Caco-2 (cell line): ENCODE measurements around the gene XPO4. TPM values are rescaled to one million over a fixed set of nuclear protein-coding genes. Genes with fewer than 3 reads are reported as not detected.

Source experiments
- BruUV-seq: library from RNA; stranded (reverse); fragments of 400-500 nt; replicated peaks from 2 replicates; lab custom pipeline; 2021; lab: Mats Ljungman, UMichigan
- CTCF ChIA-PET: fragments of 300-600 bp; sonication (Branson Sonifier 250); formaldehyde crosslinking; loops from one replicate; lab custom pipeline; 2022; ENCODE audit warnings: antibody characterized with exemption; lab: Charles Lee
- POLR2A ChIA-PET: fragments of 300-600 bp; sonication (Branson Sonifier 250); formaldehyde crosslinking; loops from one replicate; lab custom pipeline; 2022; ENCODE audit warnings: antibody characterized with exemption; lab: Charles Lee
- DNase-seq, 2 experiments: peaks; one replicate each; pipeline versions ENCODE4 v3.0.0 to v3.0.0-alpha.2; 2020 to 2022
- H3K27me3 ChIP-seq: replicated peaks from 2 replicates; pipeline ENCODE4 v1.6.0; 2011; ENCODE audit warnings: low read length; ENCODE audit not compliant: control insufficient read depth, insufficient read depth
- H3K36me3 ChIP-seq: 2 replicates; pipeline ENCODE4 v1.5.1; 2011; ENCODE audit warnings: low read length; ENCODE audit not compliant: control insufficient read depth, insufficient read depth
- H3K4me1 ChIP-seq: fragments of 250-450 bp; sonication (Bioruptor Pico); 2 replicates; pipeline ENCODE4 v1.5.1; 2020; ENCODE audit warnings: mild to moderate bottlenecking
- H3K4me3 ChIP-seq: 2 replicates; pipeline ENCODE4 v1.5.1; 2011; ENCODE audit warnings: low read depth, mild to moderate bottlenecking, control low read depth, low read length
- H3K9me3 ChIP-seq: fragments of 250-450 bp; sonication (Bioruptor Pico); 2 replicates; pipeline ENCODE4 v1.5.1; 2020; ENCODE audit warnings: mild to moderate bottlenecking, moderate library complexity
- H3K27ac Mint-ChIP-seq: one replicate; pipeline ENCODE4 v1.8.0; 2022; ENCODE audit warnings: mixed read lengths; ENCODE audit not compliant: unreplicated experiment
- H3K27me3 Mint-ChIP-seq: one replicate; pipeline ENCODE4 v1.8.0; 2022; ENCODE audit warnings: mixed read lengths; ENCODE audit not compliant: insufficient read depth, unreplicated experiment
- H3K36me3 Mint-ChIP-seq: one replicate; pipeline ENCODE4 v1.8.0; 2022; ENCODE audit warnings: mild to moderate bottlenecking, mixed read lengths; ENCODE audit not compliant: insufficient read depth, unreplicated experiment
- H3K4me1 Mint-ChIP-seq: one replicate; pipeline ENCODE4 v1.8.0; 2022; ENCODE audit warnings: low read depth, mixed read lengths; ENCODE audit not compliant: unreplicated experiment
- H3K4me3 Mint-ChIP-seq: one replicate; pipeline ENCODE4 v1.8.0; 2022; ENCODE audit warnings: mild to moderate bottlenecking, moderate library complexity, mixed read lengths; ENCODE audit not compliant: unreplicated experiment
- H3K9me3 Mint-ChIP-seq: one replicate; pipeline ENCODE4 v1.8.0; 2022; ENCODE audit warnings: mixed read lengths; ENCODE audit not compliant: unreplicated experiment
- CTCF ChIP-seq, 2 experiments: fragments of 200-600 bp in 1 of 2; IDR thresholded peaks; 1 replicate in 1 of 2; 2 replicates in 1 of 2; pipeline versions ENCODE4 v1.5.1 to v1.8.0; 2011 to 2022; ENCODE audit warnings: antibody characterized with exemption in 1 of 2, control low read depth in 1 of 2, inconsistent platforms in 1 of 2, low read depth in 1 of 2, low read length in 1 of 2, mild to moderate bottlenecking in 1 of 2, moderate library complexity in 1 of 2; ENCODE audit not compliant: insufficient read depth in 1 of 2, severe bottlenecking in 1 of 2, unreplicated experiment in 1 of 2
- intact Hi-C: fragments of 100-400 bp; cut with micrococcal nuclease; formaldehyde crosslinking; loops from one replicate; pipeline ENCODE4 v1.10.0; 2022; ENCODE audit not compliant: unreplicated experiment
- total RNA-seq: library from RNA; stranded (reverse); gene quantifications from 2 replicates; pipeline ENCODE4 v1.2.3, GENCODE V29; 2022

XPO4 gene
- total RNA-seq, 1 experiment from 2014 or later, result 33.3 TPM

DNA sequence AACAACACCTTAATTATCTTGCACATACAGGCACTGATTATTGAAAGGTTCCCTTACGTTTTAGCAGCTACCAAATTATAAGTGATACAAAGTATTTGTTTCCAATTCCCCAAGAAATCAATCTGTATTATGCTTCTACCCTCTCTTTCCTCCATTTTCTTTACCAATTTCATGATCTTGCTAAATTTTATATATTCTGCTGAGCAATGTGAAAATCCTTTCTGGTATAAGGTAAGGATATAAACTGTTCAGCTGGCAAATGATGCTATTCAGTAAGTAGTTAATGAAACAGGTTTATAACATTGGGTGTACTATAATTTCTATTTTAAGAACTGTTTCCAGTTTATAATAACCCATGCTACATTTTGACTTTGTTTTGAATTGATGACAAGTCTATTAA is 127.8 kb downstream of the XPO4 start:
- BruUV-seq, result TSS peak; percentile 68
- no peak for DNase-seq
- ChIA-PET CTCF (no interaction called here), POLR2A (interaction anchor here (0.6 kb wide), 1 partner anchor 295 kb away, joined by 5 read pairs; no protein-coding TSS in a partner anchor)
- Histone ChIP-seq H3K4me1 (peaks cover 9% of the 10 kb centered on the region), H3K9me3 (no peaks in the 10 kb centered on the region), H3K27me3 (no peaks in the 10 kb centered on the region), H3K36me3 (no peaks in the 10 kb centered on the region), H3K4me3 (no peak overlapping the region)
- Mint-ChIP-seq H3K9me3 (peaks cover 5% of the 10 kb centered on the region), H3K27ac (no peak overlapping the region), H3K4me1 (peaks cover 10% of the 10 kb centered on the region), H3K4me3 (peak overlapping the region; percentile 87), H3K36me3 (peaks cover 33% of the 10 kb centered on the region), H3K27me3 (no peaks in the 10 kb centered on the region)
- TF ChIP-seq CTCF (IDR thresholded peaks at IDR 0.05; ENCODE audit: insufficient read depth in 1 of 2, low read depth in 1 of 2, low read length in 1 of 2, severe bottlenecking in 1 of 2, unreplicated experiment in 1 of 2), result no peak
- intact Hi-C loops, result loop anchor here (5.0 kb wide), 2 partner anchors 42 to 277 kb away; no protein-coding TSS in a partner anchor

- peak within 1 kb of the TSS; percentile 97 for H3K27ac Mint-ChIP-seq
- ChIA-PET POLR2A (interaction anchor here (0.5 to 0.6 kb wide), 2 partner anchors 87 to 248 kb away, joined by 3 read pairs; partner anchors contain the start of gene CRYL1), CTCF (interaction anchor here (1.0 kb wide), 1 partner anchor 152 kb away, joined by 3 read pairs; no protein-coding TSS in a partner anchor)
- peak within 1 kb of the TSS; percentile 58 for H3K4me3 ChIP-seq
- no peaks in the 10 kb centered on the region for H3K36me3 ChIP-seq
- H3K4me1 Mint-ChIP-seq, result peaks cover 16% of the 10 kb centered on the region
- no peaks in the 10 kb centered on the region for H3K27me3 ChIP-seq
- no peaks in the 10 kb centered on the region for H3K9me3 ChIP-seq
- H3K9me3 Mint-ChIP-seq, result peaks cover 10% of the 10 kb centered on the region
- H3K27me3 Mint-ChIP-seq, result no peaks in the 10 kb centered on the region
- TSS peak; percentile 72 for BruUV-seq
- peaks cover 39% of the 10 kb centered on the region for H3K36me3 Mint-ChIP-seq
- no peak for TF ChIP-seq CTCF (IDR thresholded peaks at IDR 0.05; ENCODE audit: insufficient read depth in 1 of 2, low read depth in 1 of 2, low read length in 1 of 2, severe bottlenecking in 1 of 2, unreplicated experiment in 1 of 2)
- peaks cover 9% of the 10 kb centered on the region for H3K4me1 ChIP-seq
- intact Hi-C loops, result loop anchor here (1.0 to 5.0 kb wide), 3 partner anchors 41 to 276 kb away; no protein-coding TSS in a partner anchor
- peak; percentile 95 to 98 for DNase-seq
- H3K4me3 Mint-ChIP-seq, result peak within 1 kb of the TSS; percentile 87
Measured at GRCh38 chr13:20773194-20774080, 129.1 kb downstream of the XPO4 start, which contains the start of gene EEF1AKMT1. Gene EEF1AKMT1 (minus strand): TSS chr13:20773961. CDS start chr13:20757598, 16,363 bp downstream.

- peak overlapping the region; percentile 97 for H3K27ac Mint-ChIP-seq
- H3K4me1 Mint-ChIP-seq, result peaks cover 16% of the 10 kb centered on the region
- no peak for DNase-seq
- H3K36me3 Mint-ChIP-seq, result peaks cover 40% of the 10 kb centered on the region
- H3K9me3 Mint-ChIP-seq, result peaks cover 16% of the 10 kb centered on the region
- peak overlapping the region; percentile 87 for H3K4me3 Mint-ChIP-seq
- Histone ChIP-seq H3K27me3 (no peaks in the 10 kb centered on the region), H3K4me1 (peaks cover 9% of the 10 kb centered on the region), H3K4me3 (peak overlapping the region; percentile 58), H3K36me3 (no peaks in the 10 kb centered on the region), H3K9me3 (peaks cover 5% of the 10 kb centered on the region)
- no TSS peak for BruUV-seq
- CTCF ChIA-PET, result no interaction called here
- no peak for TF ChIP-seq CTCF (IDR thresholded peaks at IDR 0.05; ENCODE audit: insufficient read depth in 1 of 2, low read depth in 1 of 2, low read length in 1 of 2, severe bottlenecking in 1 of 2, unreplicated experiment in 1 of 2)
- intact Hi-C loops, result loop anchor here (1.0 to 5.0 kb wide), 3 partner anchors 40 to 275 kb away; no protein-coding TSS in a partner anchor
- POLR2A ChIA-PET, result interaction anchor here (0.5 kb wide), 1 partner anchor 49 kb away, joined by 7 read pairs; no protein-coding TSS in a partner anchor
- no peaks in the 10 kb centered on the region for H3K27me3 Mint-ChIP-seq
Measured at GRCh38 chr13:20772401-20773131, 130.0 kb downstream of the XPO4 start.
